K562 (cell line): ENCODE data around the gene ING5. TPM values are rescaled to one million over a fixed set of nuclear protein-coding genes. Genes with fewer than 3 reads are reported as not detected.

Source experiments
- ATAC-seq: fragments of 200-7000 bp; cut with Tn5 transposase; 3 replicates; pipeline ENCODE4 v1.9.1; 2020; ENCODE audit warnings: moderate library complexity
- BruUV-seq: library from RNA; stranded (reverse); fragments of 400-500 nt; replicated peaks from 2 replicates; lab custom pipeline; 2021; lab: Mats Ljungman, UMichigan
- CTCF ChIA-PET: fragments of 300-600 bp; formaldehyde crosslinking; extraction: SDS; loops from one replicate; lab custom pipeline; 2021; ENCODE audit warnings: low intra/inter-chr PET ratio; lab: Yijun Ruan, JAX
- POLR2A ChIA-PET: fragments of 300-600, 350-650 bp; sonication (Branson Sonifier 250); formaldehyde crosslinking; extraction: SDS; loops from one replicate; lab custom pipeline; 2021; ENCODE audit warnings: antibody characterized with exemption, inconsistent platforms; lab: Yijun Ruan, JAX
- DNase-seq, 4 experiments: peaks; one replicate each; pipeline versions ENCODE4 v3.0.0 to v3.0.0-alpha.2; 2011 to 2018; ENCODE audit warnings: low spot score in 3 of 4, mixed read lengths in 3 of 4; ENCODE audit errors: extremely low read depth in 1 of 4
- FAIRE-seq: peaks from 2 replicates; lab custom pipeline; 2011; peaks lifted over from hg19 to GRCh38; lab: Jason Lieb, UNC
- H2AFZ ChIP-seq: 2 replicates; pipeline ENCODE4 v1.6.0; 2011; ENCODE audit warnings: low read depth, low read length, control low read depth, inconsistent platforms
- H3K27ac ChIP-seq: fragments of 200-600 bp; 3 replicates; pipeline ENCODE4 v1.8.0; 2011; ENCODE audit warnings: low read depth, mild to moderate bottlenecking, control low read depth, inconsistent platforms, low read length, moderate library complexity, mixed read lengths; ENCODE audit errors: extremely low read depth
- H3K27me3 ChIP-seq, 2 experiments: fragments of 300-600 bp in 1 of 2; 2 replicates in 1 of 2; 3 replicates in 1 of 2; pipeline versions ENCODE4 v1.6.0 to v1.8.0; 2011; ENCODE audit warnings: inconsistent platforms in 2 of 2, low read length in 2 of 2, mild to moderate bottlenecking in 1 of 2, mixed read lengths in 1 of 2, moderate library complexity in 1 of 2; ENCODE audit not compliant: control insufficient read depth in 2 of 2, insufficient read depth in 2 of 2
- H3K36me3 ChIP-seq: fragments of 300-600 bp; 3 replicates; pipeline ENCODE4 v1.8.0; 2011; ENCODE audit warnings: mild to moderate bottlenecking, low read length, inconsistent platforms; ENCODE audit not compliant: control insufficient read depth, insufficient read depth
- H3K4me1 ChIP-seq, 2 experiments: fragments of 200-600 bp in 1 of 2; replicated peaks in 1 of 2; 2 replicates in 1 of 2; 3 replicates in 1 of 2; pipeline versions ENCODE4 v1.5.1 to v1.8.0; 2011; ENCODE audit warnings: inconsistent platforms in 2 of 2, low read length in 2 of 2, mild to moderate bottlenecking in 1 of 2, mixed read lengths in 1 of 2, moderate library complexity in 1 of 2; ENCODE audit not compliant: control insufficient read depth in 2 of 2, insufficient read depth in 2 of 2
- H3K4me2 ChIP-seq: 2 replicates; pipeline ENCODE4 v1.6.1; 2011; ENCODE audit warnings: low read length, control low read depth, inconsistent platforms, mixed read lengths; ENCODE audit not compliant: insufficient read depth
- H3K4me3 ChIP-seq: fragments of 200-600 bp; sonication (generic), shearing (Covaris generic); 2 replicates; pipeline ENCODE4 v1.5.1; 2016; ENCODE audit warnings: control low read depth, inconsistent platforms
- H3K79me2 ChIP-seq: fragments of 200-600 bp; 3 replicates; pipeline ENCODE4 v1.8.0; 2011; ENCODE audit warnings: low read length, inconsistent platforms; ENCODE audit not compliant: control insufficient read depth, insufficient read depth
- H3K9ac ChIP-seq, 2 experiments: 2 replicates each; pipeline versions ENCODE4 v1.6.0 to v1.6.1; 2011; ENCODE audit warnings: low read depth in 2 of 2, low read length in 2 of 2, control low read depth in 1 of 2, inconsistent platforms in 1 of 2, mild to moderate bottlenecking in 1 of 2, mixed read lengths in 1 of 2; ENCODE audit not compliant: insufficient read depth in 1 of 2
- H3K9me1 ChIP-seq: one replicate; pipeline ENCODE4 v1.6.0; 2011; ENCODE audit warnings: inconsistent platforms, mild to moderate bottlenecking, low read length, moderate library complexity; ENCODE audit not compliant: control insufficient read depth, insufficient read depth
- H3K9me3 ChIP-seq: replicated peaks from 2 replicates; pipeline ENCODE4 v1.5.1; 2011; ENCODE audit warnings: low read depth, low read length, inconsistent platforms; ENCODE audit not compliant: control insufficient read depth, insufficient read depth
- H4K20me1 ChIP-seq: replicated peaks from 2 replicates; pipeline ENCODE4 v1.6.1; 2011; ENCODE audit warnings: low read length, inconsistent platforms, mixed read lengths; ENCODE audit not compliant: control insufficient read depth, insufficient read depth
- CTCF ChIP-seq, 3 experiments: IDR thresholded peaks in 2 of 3; conservative IDR thresholded peaks in 1 of 3; 2 replicates each; pipeline ENCODE4 v1.5.1; 2011 to 2012; ENCODE audit warnings: low read length in 3 of 3, mild to moderate bottlenecking in 3 of 3, control low read depth in 2 of 3, improper control_type of control experiment in 1 of 3, inconsistent platforms in 1 of 3, low read depth in 1 of 3, mixed read lengths in 1 of 3, moderate library complexity in 1 of 3; ENCODE audit not compliant: insufficient read depth in 2 of 3
- ETS2 ChIP-seq: IDR thresholded peaks from 2 replicates; pipeline ENCODE4 v1.6.1; 2016; ENCODE audit warnings: borderline replicate concordance, missing genetic modification characterization, mild to moderate bottlenecking, moderate library complexity, missing compliant biosample characterization; ENCODE audit not compliant: poor library complexity, severe bottlenecking
- HDAC8 ChIP-seq: fragments of 450-650 bp; IDR thresholded peaks from 2 replicates; pipeline ENCODE4 v1.6.1; 2016; ENCODE audit warnings: mild to moderate bottlenecking, missing genetic modification characterization, moderate library complexity, missing compliant biosample characterization
- RB1 ChIP-seq: fragments of 450-650 bp; IDR thresholded peaks from 2 replicates; pipeline ENCODE4 v1.6.1; 2017; ENCODE audit warnings: low read depth, mild to moderate bottlenecking
- SMC3 ChIP-seq: conservative IDR thresholded peaks from 2 replicates; pipeline ENCODE4 v1.6.1; 2011; ENCODE audit warnings: low read depth, low read length, improper control_type of control experiment; ENCODE audit not compliant: insufficient read depth
- STAG1 ChIP-seq: sonication (generic); formaldehyde crosslinking; IDR thresholded peaks from 2 replicates; pipeline ENCODE4 v1.5.0; 2020; ENCODE audit warnings: missing genetic modification reagents, borderline replicate concordance
- XRCC4 ChIP-seq: IDR thresholded peaks from one replicate; pipeline ENCODE4 v1.6.1; 2011; ENCODE audit not compliant: insufficient read depth, insufficient read length; ENCODE audit errors: extremely low read depth
- WGBS: fragments of 100-300 bp; shearing (Covaris generic); methylation state at CpG from one replicate; pipeline ENCODE4 v1.1.6; 2016; ENCODE audit warnings: low coverage, mixed read lengths; ENCODE audit not compliant: insufficient coverage; ENCODE audit errors: missing lambda C conversion rate; 5-methylcytosine and 5-hydroxymethylcytosine counted together
- in situ Hi-C: fragments of 300-500 bp; cut with MboI; formaldehyde crosslinking; loops from 4 replicates; pipeline ENCODE4 v1.15.0; 2018; ENCODE audit warnings: inconsistent platforms, mixed read lengths
- intact Hi-C: fragments of 100-400 bp; cut with micrococcal nuclease; formaldehyde crosslinking; loops from 2 replicates; pipeline ENCODE4 v1.14.2; 2022
- polyA plus RNA-seq, 8 experiments: library from polyadenylated mRNA; depleted of rRNA in 4 of 8; stranded (reverse) in 5 of 8; unstranded in 3 of 8; fragments of >200 nt; fragmentation: Nextera tagmentation in 2 of 8; fragmentation: Illumina TruSeq in 1 of 8; extraction: Ambion mirVana in 2 of 8; extraction: Trizol in 1 of 8; gene quantifications; 2 replicates each; pipeline versions ENCODE4 v1.2.1 to v1.2.3, GENCODE V29; 2011 to 2014; ENCODE audit warnings: inconsistent platforms in 1 of 8, missing spikeins in 1 of 8
- total RNA-seq, 7 experiments: library from RNA; depleted of rRNA in 6 of 7; stranded (reverse); fragments of >200 nt in 6 of 7; fragmentation: Illumina TruSeq in 2 of 7; extraction: Trizol in 2 of 7; gene quantifications; 2 replicates each; pipeline versions ENCODE4 v1.2.1 to v1.2.3, GENCODE V29; 2011 to 2021; ENCODE audit warnings: low replicate concordance in 1 of 7
- TF ChIP-seq, protein P1 (sequence below), 2 experiments: fragments of 450-650 bp; formaldehyde crosslinking in 1 of 2; IDR thresholded peaks; 2 replicates each; pipeline versions ENCODE4 v1.4.0 to v1.6.1; 2014 to 2020; ENCODE audit warnings: mild to moderate bottlenecking in 2 of 2, borderline replicate concordance in 1 of 2, low read depth in 1 of 2
- TF ChIP-seq, protein P2 (sequence below): fragments of 250-450 bp; sonication (Bioruptor Pico); IDR thresholded peaks from 2 replicates; pipeline ENCODE4 v1.4.0; 2020

Gene ING5
- total and polyA plus RNA-seq, 9 of the 15 experiments (the other 6 are each of a cell fraction or from before 2014, with no cell fraction given) = 10.4 to 53.3 (median 27.9) TPM

DNA sequence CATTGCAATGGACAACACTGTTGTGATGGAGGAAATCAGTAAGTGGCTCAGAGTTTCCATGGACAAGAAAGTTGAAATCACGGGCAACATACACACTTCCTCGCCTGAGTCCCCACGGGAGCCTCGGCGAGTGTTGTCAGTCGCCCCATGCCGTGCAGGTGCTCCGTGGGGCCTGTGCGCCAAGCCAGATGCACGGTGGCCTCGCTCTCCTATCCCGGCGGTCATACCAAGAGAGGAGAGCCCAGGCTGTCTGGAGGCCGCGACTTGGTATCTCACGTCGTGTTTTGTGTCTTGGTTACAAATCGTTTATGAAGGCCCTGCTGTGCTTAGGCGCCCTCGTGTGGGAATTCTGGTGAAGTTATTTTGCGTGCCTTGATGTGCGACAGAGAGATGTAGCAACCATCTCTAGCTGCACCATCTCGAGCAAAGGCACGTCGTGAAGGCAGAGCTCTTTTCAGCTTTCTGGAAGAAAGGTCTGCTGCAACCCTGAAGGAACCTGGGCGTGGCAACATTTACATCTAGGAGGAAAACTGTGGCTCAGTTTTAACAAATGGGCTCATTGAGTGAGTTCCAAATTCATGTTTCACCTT, 42.6 kb upstream of the ING5 start:
- H3K4me1 ChIP-seq = peaks cover 0 to 3% of the 10 kb centered on the region in 2 experiments; a peak in 1 of 5 replicates
- no peak overlapping the region for H3K9ac ChIP-seq
- POLR2A ChIA-PET = interaction anchor here (0.6 to 1.6 kb wide), 8 partner anchors 9 to 220 kb away, joined by 3 to 7 read pairs (median 4); partner anchors contain the start of genes D2HGDH, DTYMK and NEU4
- DNase-seq (peak in 1 of 4 experiments; percentile 61), ATAC-seq (peak; percentile 84), FAIRE-seq (peak; percentile 74)
- no peak overlapping the region for H3K4me3 ChIP-seq
- in situ Hi-C loops (no loop called here), intact Hi-C loops (no loop called here)
- CTCF ChIA-PET = interaction anchor here (0.8 kb wide), 2 partner anchors 131 to 402 kb away, joined by 3 to 4 read pairs; no protein-coding TSS in a partner anchor
- H3K27me3 ChIP-seq = no peaks in the 10 kb centered on the region
- H3K9me1 ChIP-seq = no peaks in the 10 kb centered on the region
- H3K4me2 ChIP-seq = no peak overlapping the region
- no peaks in the 10 kb centered on the region for H4K20me1 ChIP-seq
- 69% methylated on average over 24 of the region's 26 CpGs for WGBS
- no peaks in the 10 kb centered on the region for H3K9me3 ChIP-seq
- H3K27ac ChIP-seq = no peak overlapping the region
- no peak overlapping the region for H2AFZ ChIP-seq
- no TSS peak for BruUV-seq
- H3K79me2 ChIP-seq = no peaks in the 10 kb centered on the region
- H3K36me3 ChIP-seq = peaks cover 45% of the 10 kb centered on the region; the same call in 2 of the 3 replicates
- TF ChIP-seq, protein P1, sequence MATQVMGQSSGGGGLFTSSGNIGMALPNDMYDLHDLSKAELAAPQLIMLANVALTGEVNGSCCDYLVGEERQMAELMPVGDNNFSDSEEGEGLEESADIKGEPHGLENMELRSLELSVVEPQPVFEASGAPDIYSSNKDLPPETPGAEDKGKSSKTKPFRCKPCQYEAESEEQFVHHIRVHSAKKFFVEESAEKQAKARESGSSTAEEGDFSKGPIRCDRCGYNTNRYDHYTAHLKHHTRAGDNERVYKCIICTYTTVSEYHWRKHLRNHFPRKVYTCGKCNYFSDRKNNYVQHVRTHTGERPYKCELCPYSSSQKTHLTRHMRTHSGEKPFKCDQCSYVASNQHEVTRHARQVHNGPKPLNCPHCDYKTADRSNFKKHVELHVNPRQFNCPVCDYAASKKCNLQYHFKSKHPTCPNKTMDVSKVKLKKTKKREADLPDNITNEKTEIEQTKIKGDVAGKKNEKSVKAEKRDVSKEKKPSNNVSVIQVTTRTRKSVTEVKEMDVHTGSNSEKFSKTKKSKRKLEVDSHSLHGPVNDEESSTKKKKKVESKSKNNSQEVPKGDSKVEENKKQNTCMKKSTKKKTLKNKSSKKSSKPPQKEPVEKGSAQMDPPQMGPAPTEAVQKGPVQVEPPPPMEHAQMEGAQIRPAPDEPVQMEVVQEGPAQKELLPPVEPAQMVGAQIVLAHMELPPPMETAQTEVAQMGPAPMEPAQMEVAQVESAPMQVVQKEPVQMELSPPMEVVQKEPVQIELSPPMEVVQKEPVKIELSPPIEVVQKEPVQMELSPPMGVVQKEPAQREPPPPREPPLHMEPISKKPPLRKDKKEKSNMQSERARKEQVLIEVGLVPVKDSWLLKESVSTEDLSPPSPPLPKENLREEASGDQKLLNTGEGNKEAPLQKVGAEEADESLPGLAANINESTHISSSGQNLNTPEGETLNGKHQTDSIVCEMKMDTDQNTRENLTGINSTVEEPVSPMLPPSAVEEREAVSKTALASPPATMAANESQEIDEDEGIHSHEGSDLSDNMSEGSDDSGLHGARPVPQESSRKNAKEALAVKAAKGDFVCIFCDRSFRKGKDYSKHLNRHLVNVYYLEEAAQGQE (IDR thresholded peaks at IDR 0.05; ENCODE audit: borderline replicate concordance) = peak; percentile 52; the same call in 1 of the 2 replicates
- TF ChIP-seq, protein P1 (CRISPR knock-in tag; IDR thresholded peaks at IDR 0.05; ENCODE audit: low read depth) = no peak
- TF ChIP-seq XRCC4 (no peak), CTCF (IDR thresholded peaks at IDR 0.05 in 2 of 3, conservative IDR thresholded peaks at IDR 0.05 in 1 of 3; ENCODE audit: insufficient read depth in 2 of 3, low read depth in 1 of 3, low read length in 3 of 3) (peak; percentile 61 to 64 (median 63)), ETS2 (tag) (no peak), RB1 (0 out of 2 replicates have a peak, but pooled peaks have one; percentile 15), STAG1 (CRISPR knock-in tag) (peak; percentile 70; the same call in 1 of the 2 replicates), HDAC8 (no peak), SMC3 (peak; percentile 65)
- TF ChIP-seq, protein P2, sequence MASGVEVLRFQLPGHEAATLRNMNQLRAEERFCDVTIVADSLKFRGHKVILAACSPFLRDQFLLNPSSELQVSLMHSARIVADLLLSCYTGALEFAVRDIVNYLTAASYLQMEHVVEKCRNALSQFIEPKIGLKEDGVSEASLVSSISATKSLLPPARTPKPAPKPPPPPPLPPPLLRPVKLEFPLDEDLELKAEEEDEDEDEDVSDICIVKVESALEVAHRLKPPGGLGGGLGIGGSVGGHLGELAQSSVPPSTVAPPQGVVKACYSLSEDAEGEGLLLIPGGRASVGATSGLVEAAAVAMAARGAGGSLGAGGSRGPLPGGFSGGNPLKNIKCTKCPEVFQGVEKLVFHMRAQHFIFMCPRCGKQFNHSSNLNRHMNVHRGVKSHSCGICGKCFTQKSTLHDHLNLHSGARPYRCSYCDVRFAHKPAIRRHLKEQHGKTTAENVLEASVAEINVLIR (CRISPR knock-in tag) = no peak
